GM12891 (cell line): ENCODE data around the gene CCDC57.

Source experiments
- PAX5 ChIP-seq: IDR thresholded peaks from 2 replicates; pipeline ENCODE4 v1.6.1; 2011; ENCODE audit warnings: low read length, moderate library complexity, mild to moderate bottlenecking; ENCODE audit not compliant: insufficient read depth, severe bottlenecking
- POLR2A ChIP-seq: IDR thresholded peaks from 2 replicates; pipeline ENCODE4 v1.6.1; 2011; ENCODE audit warnings: low read depth, low read length, control low read depth
- POLR2AphosphoS5 ChIP-seq: IDR thresholded peaks from 2 replicates; pipeline ENCODE4 v1.6.1; 2011; ENCODE audit warnings: low read depth, low read length, control low read depth
- POU2F2 ChIP-seq: IDR thresholded peaks from 2 replicates; pipeline ENCODE4 v1.6.1; 2011; ENCODE audit warnings: low read depth, mild to moderate bottlenecking, control low read depth, low read length, moderate library complexity
- SPI1 ChIP-seq: IDR thresholded peaks from 2 replicates; pipeline ENCODE4 v1.6.1; 2011; ENCODE audit warnings: low read depth, low read length, control low read depth
- TAF1 ChIP-seq: IDR thresholded peaks from 2 replicates; pipeline ENCODE4 v1.6.1; 2011; ENCODE audit warnings: low read depth, low read length, control low read depth

DNA sequence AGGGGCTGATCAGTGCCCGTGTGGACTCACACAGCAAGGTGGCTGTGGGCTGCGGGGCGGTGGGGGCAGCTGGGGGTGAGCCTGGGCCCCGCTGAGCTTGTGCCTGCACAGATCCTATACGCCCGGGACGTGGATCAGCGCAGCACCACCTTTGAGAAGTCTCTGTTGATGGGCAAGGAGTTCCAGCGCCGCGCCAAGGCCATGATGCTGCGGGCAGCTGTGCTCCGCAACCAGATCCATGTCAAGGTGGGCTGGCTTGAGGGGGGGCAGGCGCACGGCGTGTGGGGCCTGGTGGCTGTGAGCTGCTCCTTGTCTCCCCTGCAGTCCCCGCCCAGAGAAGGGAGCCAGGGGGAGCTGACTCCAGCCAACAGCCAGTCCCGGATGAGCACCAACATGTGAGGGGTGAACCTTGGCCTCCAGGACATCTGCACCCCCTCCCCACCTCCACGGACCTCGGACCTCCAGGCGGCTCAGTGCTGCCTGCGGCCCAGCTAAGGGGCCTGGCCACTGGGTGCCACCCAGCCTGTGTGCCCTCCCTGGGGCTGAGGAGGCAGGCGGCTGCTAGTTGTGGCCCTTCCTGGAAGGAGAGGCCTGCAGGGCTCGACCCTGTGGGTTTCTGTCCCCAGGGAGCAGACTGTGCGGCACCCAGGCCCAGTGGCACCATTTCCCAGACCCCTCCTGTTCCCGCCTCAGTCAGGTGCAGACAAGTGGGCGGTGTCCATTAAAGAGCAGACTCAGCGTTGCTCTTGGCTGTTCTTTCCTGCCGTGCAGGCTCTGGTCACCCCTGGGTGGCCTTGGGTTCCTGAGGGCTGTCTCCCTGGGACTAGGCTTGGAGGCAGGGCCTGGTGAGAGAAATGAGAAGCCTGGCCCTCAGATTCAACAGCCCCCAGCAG lies 155.7 kb downstream of the CCDC57 start:
- TF ChIP-seq POLR2A: peak; percentile 20; the same call in 1 of the 2 replicates
- no peak for TF ChIP-seq TAF1
- no peak for TF ChIP-seq PAX5
- TF ChIP-seq POLR2AphosphoS5: peak; percentile 70; the same call in 1 of the 2 replicates
- TF ChIP-seq SPI1: no peak
- TF ChIP-seq POU2F2: no peak
